Pancreas (tissue), 10 donors: Measurements from ENCODE around the gene GMDS. TPM values are rescaled to one million over a fixed set of nuclear protein-coding genes. Genes with fewer than 3 reads are reported as not detected.

Source experiments
- ATAC-seq, 4 donors: fragments of 200-7000 bp; cut with Tn5 transposase; one replicate each; pipeline versions ENCODE4 v1.8.0 to v1.9.1; 2020; ENCODE audit warnings: mild to moderate bottlenecking in 4 of 4, moderate library complexity in 4 of 4
- DNase-seq, 6 donors: peaks; one replicate each; pipeline ENCODE4 v3.0.0-alpha.2; 2020
- FAIRE-seq: peaks from 2 replicates; lab custom pipeline; 2012; peaks lifted over from hg19 to GRCh38; lab: Jason Lieb, UNC
- H3K27ac ChIP-seq, 4 donors: fragments of 200-600 bp; sonication (generic); 1 replicate in 3 of 4; 2 replicates in 1 of 4; pipeline versions ENCODE4 v1.5.0 to v1.8.0; 2020
- H3K27me3 ChIP-seq, 4 donors: fragments of 200-600 bp; one replicate each; pipeline ENCODE4 v1.8.0; 2021
- H3K36me3 ChIP-seq, 3 donors: fragments of 200-600 bp; sonication (generic) in 1 of 3; one replicate each; pipeline versions ENCODE4 v1.5.0 to v1.8.0; 2020 to 2021
- H3K4me1 ChIP-seq, 3 donors: fragments of 200-600 bp; one replicate each; pipeline ENCODE4 v1.8.0; 2021
- H3K4me3 ChIP-seq, 4 donors: fragments of 200-600 bp; sonication (generic) in 2 of 4; one replicate each; pipeline versions ENCODE4 v1.5.0 to v1.8.0; 2020 to 2021
- H3K9me3 ChIP-seq, 4 donors: fragments of 200-600 bp; one replicate each; pipeline ENCODE4 v1.8.0; 2021
- CTCF ChIP-seq, 4 donors: fragments of 200-600 bp; sonication (generic) in 3 of 4; IDR thresholded peaks; one replicate each; pipeline versions ENCODE4 v1.5.0 to v1.8.0; 2021; ENCODE audit warnings: antibody characterized with exemption in 4 of 4
- WGBS, 2 donors: extraction: QIAGEN DNeasy Blood & Tissue Kit; methylation state at CpG; one replicate each; pipeline ENCODE4 v1.1.7; 2013; 5-methylcytosine and 5-hydroxymethylcytosine counted together
- intact Hi-C, 3 donors: fragments of 100-400 bp; cut with DNase I; formaldehyde crosslinking; loops; one replicate each; pipeline versions ENCODE4 v1.11.1 to v1.14.2; 2022
- polyA plus RNA-seq, 2 donors: library from polyadenylated mRNA; stranded (reverse); fragments of 200-250 nt; gene quantifications; one replicate each; pipeline ENCODE4 v1.2.3, GENCODE V29; 2013
- total RNA-seq, 6 donors: library from RNA; stranded (reverse); fragmentation: NEBNext Ultra II Directional in 4 of 6; extraction: Animal tissue kit (Norgen Biotek cat#: 25700) in 4 of 6; gene quantifications; one replicate each; pipeline versions ENCODE4 v1.2.1 to v1.2.4, GENCODE V29; 2021 to 2023
- donor health status: healthy with polysubstance abuse.
- donor health status: DM: no; HTN: no; CAD: no; lungs with moderate emphysema.
- donor health status: DM: no; HTN: no; CAD: no.
- donor health status: control.
- donor health status: control.
- donor health status: Bipolar disorder and iron deficiency.
- donor health status: DM: yes; HTN: yes; CAD: no.
- donor health status: DM: no; HTN: no; CAD: no.
- donor health status: DM: no; HTN: no; CAD: no.
- donor health status: DM: yes; HTN: yes; CAD: no.

Gene GMDS
- total and polyA plus RNA-seq, 8 donors = 7.6 to 40.8 (median 26.5) TPM

- no peak overlapping the region for H3K27ac ChIP-seq
- no peaks in the 10 kb centered on the region for H3K9me3 ChIP-seq
- WGBS, 2 donors = 89 to 91% methylated on average over 3 of the region's 3 CpGs
- H3K36me3 ChIP-seq = no peaks in the 10 kb centered on the region
- no peak for TF ChIP-seq CTCF (IDR thresholded peaks at IDR 0.05)
- H3K4me1 ChIP-seq = no peaks in the 10 kb centered on the region
- no peaks in the 10 kb centered on the region for H3K27me3 ChIP-seq
- DNase-seq (no peak), ATAC-seq (no peak), FAIRE-seq (no peak)
- intact Hi-C loops = no loop called here
- no peak overlapping the region for H3K4me3 ChIP-seq
Observed at GRCh38 chr6:1712451-1712850, 533.0 kb downstream of the GMDS start.

GRCh38 chr6:1711136-1711535, 534.3 kb downstream of the GMDS start:
- DNase-seq (no peak), ATAC-seq (no peak), FAIRE-seq (no peak)
- intact Hi-C loops = no loop called here
- Histone ChIP-seq H3K27ac (no peak overlapping the region), H3K9me3 (no peaks in the 10 kb centered on the region), H3K36me3 (no peaks in the 10 kb centered on the region), H3K4me1 (no peaks in the 10 kb centered on the region), H3K4me3 (no peak overlapping the region), H3K27me3 (no peaks in the 10 kb centered on the region)
- 79 to 96% methylated on average over 6 of the region's 6 CpGs for WGBS, 2 donors
- no peak for TF ChIP-seq CTCF (IDR thresholded peaks at IDR 0.05)

GRCh38 chr6:1709234-1709641, 536.2 kb downstream of the GMDS start:
- no peaks in the 10 kb centered on the region for H3K36me3 ChIP-seq
- peak in 3 of 6 donors; percentile 12 to 30 (median 18) for DNase-seq
- ATAC-seq = peak in 3 of 4 donors; percentile 38 to 67 (median 60)
- no peaks in the 10 kb centered on the region for H3K27me3 ChIP-seq
- no peak overlapping the region for H3K4me3 ChIP-seq
- no peaks in the 10 kb centered on the region for H3K9me3 ChIP-seq
- H3K4me1 ChIP-seq = no peaks in the 10 kb centered on the region
- intact Hi-C loops = no loop called here
- no peak for TF ChIP-seq CTCF (IDR thresholded peaks at IDR 0.05)
- H3K27ac ChIP-seq = peak overlapping the region in 1 of 4 donors; percentile 28
- WGBS, 2 donors = 57 to 58% methylated on average over 8 of the region's 8 CpGs
- no peak for FAIRE-seq

GRCh38 chr6:1708820-1709219, 536.6 kb downstream of the GMDS start:
- H3K27ac ChIP-seq = no peak overlapping the region
- H3K4me1 ChIP-seq = no peaks in the 10 kb centered on the region
- H3K36me3 ChIP-seq = no peaks in the 10 kb centered on the region
- no peaks in the 10 kb centered on the region for H3K27me3 ChIP-seq
- H3K9me3 ChIP-seq = no peaks in the 10 kb centered on the region
- H3K4me3 ChIP-seq = no peak overlapping the region
- FAIRE-seq = no peak
- WGBS, 2 donors = 82 to 87% methylated on average over 2 of the region's 2 CpGs
- TF ChIP-seq CTCF (IDR thresholded peaks at IDR 0.05) = no peak
- intact Hi-C loops = no loop called here
- no peak for DNase-seq
- ATAC-seq = peak in 1 of 4 donors; percentile 20

- H3K27ac ChIP-seq = no peak overlapping the region
- no peak overlapping the region for H3K4me3 ChIP-seq
- H3K27me3 ChIP-seq = no peaks in the 10 kb centered on the region
- FAIRE-seq (no peak), ATAC-seq (no peak), DNase-seq (no peak)
- no peaks in the 10 kb centered on the region for H3K9me3 ChIP-seq
- TF ChIP-seq CTCF (IDR thresholded peaks at IDR 0.05) = no peak
- no peaks in the 10 kb centered on the region for H3K36me3 ChIP-seq
- no peaks in the 10 kb centered on the region for H3K4me1 ChIP-seq
- 94 to 95% methylated on average over 15 of the region's 15 CpGs for WGBS, 2 donors
- intact Hi-C loops = no loop called here
Observed at GRCh38 chr6:1708122-1708521, 537.3 kb downstream of the GMDS start.
